HG02885 (cell line): ENCODE measurements around the gene ELMOD3.
A peak's percentile ranks its signal among the peaks of the same experiment; 100 is the strongest.
"Not testable (repeated sequence)": the region's sequence is repeated elsewhere in the genome, so short reads cannot be mapped to it uniquely, and the experiment has no call there.

Experiments
- ATAC-seq: cut with Tn5 transposase; IDR thresholded peaks from one replicate; pipeline ENCODE4 v1.9.1; 2021; ENCODE audit warnings: mild to moderate bottlenecking; ENCODE audit not compliant: unreplicated experiment, poor library complexity

ELMOD3 gene

DNA sequence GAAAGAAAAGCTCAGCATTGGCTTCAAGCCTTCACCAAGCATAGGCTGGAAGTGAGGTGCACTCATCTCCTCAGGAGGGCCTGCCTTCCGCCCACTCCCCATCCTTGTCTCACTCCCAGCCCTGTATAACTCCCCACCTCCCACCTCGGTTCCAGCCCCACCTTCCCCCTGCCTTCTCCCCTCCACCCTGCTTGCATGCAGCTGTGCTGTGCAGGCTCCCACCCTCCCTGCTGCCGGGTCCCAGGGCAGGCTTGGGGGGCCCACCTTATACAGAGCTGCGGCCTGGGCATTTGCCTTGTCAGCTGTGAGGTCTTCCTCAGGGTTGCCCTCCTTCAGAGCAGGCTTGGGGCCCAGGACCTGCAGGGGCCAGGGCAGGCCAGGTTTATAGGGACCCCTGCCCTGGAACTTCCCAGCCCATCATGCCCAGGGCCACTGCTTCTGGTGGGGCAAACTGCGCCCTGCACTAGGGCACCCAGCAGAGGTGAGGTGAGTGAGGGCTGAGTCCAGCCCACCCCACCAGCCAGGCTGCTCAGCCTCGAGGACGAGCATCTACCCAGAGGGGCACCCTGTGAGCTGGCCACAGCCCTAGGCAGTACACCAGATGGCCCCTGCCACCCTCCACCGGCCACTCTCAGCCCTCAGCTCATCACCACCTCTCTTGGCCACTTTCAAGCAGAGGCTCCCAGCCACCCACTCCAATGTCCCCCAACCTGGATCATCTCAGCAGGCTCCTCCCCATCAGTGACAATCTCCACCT lies 44.0 kb downstream of the ELMOD3 start:
- ATAC-seq, result no peak

DNA sequence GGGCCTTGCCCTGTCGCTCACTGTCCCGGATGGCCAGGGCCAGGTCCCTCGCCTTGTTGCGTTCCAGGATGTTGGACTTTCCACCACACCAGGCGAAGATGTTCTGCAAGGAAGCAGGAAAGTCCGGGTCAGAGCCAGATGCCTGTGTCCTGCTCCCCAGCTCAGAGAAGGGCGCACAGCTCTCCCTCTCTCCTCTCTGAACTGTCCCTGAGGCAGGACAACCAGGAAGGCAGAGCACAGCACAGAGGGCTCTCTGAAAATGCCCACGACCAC lies 44.5 kb downstream of the ELMOD3 start:
- no peak for ATAC-seq

DNA sequence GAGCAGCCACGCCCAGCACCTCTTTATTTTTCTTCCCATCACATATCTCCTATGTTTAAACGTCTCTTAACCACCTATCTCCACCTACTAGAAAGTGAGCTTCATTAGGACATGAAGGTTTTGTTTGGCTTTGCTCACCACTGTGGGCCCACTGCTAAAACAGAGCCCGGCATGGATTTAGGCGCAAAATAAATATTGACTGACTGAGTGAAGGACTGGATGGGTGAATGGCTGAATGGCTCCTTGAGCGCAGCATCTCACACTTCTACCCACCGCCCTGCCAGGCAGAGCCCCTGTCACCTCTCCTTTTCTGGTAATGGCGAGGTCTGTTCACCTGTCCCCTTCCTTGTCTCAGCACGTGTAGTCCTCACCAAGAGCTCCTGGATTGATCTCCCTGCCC lies 45.5 kb downstream of the ELMOD3 start:
- ATAC-seq, result no peak

DNA sequence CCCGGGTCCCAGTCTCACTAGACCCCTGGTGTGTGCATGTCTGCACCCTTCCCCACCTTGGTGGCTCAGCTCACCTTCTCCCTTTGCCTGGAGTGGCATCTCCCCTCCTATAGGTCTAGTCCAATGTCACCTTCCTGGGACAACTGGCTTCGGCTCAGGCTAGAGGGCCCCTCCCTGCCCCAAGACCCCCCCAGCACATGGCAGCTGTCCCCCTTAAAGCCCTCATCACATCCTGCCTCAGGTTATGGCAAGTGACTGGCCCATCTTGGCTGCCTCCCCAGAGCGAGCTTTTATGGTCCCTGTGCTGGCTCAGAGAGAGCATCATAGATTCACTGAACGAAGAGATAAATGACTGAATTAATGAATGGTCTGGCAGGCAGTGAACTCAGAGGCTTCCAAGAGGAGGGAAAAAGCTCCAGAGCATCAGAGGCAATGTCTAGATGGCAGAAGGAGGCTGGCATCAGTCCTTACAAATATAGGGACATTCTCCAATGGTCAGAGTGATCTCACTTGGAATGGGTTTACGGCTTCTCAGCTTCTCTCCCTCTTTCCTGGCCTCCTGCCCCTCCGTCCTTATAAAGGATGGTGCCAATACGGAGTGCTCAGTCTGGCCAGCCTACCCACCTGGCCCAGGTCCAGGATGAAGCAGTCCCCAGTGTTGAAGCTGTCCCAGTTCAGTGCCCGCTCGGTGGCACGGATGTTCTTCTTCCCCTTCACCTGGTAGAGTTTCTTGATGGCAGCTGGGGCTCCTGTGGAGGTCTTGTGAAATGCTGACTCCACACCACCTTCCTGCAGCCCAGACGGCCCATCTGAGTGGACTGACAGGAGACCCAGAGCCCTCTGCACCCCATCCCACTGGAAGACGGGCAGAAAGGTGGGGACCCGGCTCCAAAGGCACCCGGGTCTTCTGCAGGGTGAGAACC lies 46.2 kb downstream of the ELMOD3 start:
- no peak for ATAC-seq

DNA sequence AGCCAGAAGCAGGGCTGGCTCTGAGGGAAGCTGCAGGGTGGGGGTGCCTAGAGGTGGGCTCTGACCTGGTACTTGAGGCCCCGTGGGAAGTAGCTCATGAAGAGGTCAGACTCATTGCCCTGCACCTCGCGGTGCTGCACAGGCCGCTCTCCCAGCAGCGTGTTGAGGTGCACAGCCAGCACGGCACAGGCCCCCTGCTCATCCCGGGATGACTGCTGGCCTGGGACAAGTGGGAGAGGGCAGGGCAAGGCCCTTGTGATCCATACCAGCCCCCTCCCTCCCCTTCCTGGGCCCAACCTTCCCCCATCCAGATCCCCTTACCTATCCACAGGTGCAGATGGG lies 46.9 kb downstream of the ELMOD3 start:
- ATAC-seq, result no peak

DNA sequence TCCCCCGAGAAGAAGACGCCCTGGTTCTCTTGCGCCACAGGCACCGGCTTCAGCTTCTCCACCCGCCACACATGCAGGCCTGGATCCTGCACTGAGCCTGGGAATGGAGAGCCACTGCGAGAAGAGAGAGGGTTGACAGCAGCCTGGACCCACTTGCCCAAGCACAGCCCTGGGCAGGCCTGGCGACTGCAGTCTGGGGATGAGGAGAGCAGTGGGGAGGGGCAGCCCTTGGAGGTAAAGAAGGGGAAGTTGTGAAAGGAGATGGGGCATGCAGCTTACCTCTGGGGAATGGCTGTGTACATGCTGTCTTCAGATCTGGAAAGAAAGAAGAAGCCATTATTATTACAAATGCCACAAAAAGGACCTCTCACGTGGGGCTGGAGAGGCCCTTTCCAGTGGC lies 47.3 kb downstream of the ELMOD3 start:
- ATAC-seq, result no peak

DNA sequence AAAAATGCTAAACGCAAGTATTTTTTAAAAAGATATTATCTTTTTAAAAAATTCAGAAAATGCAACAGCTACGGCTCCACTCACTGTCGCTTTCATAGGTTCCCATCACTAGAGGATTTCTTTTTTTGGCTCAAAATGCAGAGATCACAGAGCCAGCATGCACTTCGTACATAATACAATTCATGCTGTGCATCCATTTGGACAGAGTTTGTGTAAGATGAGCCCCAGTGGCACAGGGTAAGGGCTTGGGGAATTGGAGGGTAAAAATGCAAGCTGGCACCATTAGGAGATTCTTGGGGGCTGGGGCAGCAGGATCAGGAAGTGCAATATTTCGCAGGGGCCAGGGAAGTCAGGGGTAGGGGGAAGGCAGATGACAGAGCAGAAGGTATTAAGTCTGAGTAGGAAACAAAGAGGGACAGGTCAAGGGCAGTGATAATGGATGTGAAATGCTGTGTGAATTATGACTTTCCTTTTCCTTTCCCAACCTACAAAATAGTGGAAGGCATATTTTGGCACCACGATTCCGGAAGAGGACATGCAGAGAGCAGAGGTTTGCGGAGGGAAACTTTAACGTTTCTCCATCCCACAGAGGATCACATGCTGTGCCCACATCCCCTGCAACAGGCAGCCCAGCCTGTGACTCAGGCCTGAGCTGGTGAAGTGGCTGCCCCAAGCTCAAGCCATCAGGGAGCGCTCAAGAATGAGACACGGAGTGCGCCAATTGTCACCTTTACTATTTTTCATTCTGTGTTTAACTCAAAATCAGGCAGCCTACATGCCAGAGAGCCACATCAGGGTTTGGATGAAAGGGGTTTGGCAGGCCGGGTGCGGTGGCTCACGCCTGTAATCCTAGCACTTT lies 50.9 kb downstream of the ELMOD3 start:
- no peak for ATAC-seq

DNA sequence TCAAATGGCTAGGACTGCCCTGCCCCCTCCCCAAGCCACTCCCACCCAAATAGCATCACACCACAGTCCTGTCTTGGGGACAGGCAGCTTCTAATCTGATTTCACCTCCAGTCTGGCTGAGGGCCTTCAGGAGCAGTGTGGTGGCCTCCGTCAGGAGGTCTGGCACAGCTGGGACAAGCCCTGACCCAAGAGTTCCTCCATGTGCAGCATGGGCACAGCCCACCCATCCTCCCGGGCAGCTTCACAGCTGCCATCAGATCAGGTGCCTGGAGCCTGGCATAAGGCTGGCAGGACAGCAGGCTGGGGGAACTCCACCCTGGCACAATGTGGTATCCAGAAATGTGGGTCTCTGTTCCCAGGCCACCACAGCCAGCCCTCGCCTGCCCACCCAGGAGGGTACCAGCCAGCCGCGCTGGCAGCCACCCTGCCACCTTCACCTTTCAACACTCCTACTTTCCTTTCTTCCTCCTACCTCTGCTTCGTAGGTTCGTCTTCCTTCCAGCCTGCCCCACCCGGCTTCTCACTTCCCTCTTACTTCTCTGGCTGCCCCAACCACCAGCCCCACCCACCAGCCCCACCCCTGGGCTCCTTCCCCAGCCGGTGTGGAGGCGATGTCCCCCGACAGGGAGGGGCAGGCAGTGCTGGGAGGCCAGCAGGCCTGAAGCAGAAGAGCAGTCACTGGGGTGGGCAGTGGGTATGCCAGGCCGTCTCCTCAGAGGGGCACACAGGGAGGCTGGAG lies 55.4 kb downstream of the ELMOD3 start, which contains the start of gene CAPG:
Gene CAPG (minus strand): TSS at position 522 of the 739 bp plus-strand sequence. CDS start 8,221 bp downstream, outside the sequence.
- ATAC-seq, result peak; percentile 81

DNA sequence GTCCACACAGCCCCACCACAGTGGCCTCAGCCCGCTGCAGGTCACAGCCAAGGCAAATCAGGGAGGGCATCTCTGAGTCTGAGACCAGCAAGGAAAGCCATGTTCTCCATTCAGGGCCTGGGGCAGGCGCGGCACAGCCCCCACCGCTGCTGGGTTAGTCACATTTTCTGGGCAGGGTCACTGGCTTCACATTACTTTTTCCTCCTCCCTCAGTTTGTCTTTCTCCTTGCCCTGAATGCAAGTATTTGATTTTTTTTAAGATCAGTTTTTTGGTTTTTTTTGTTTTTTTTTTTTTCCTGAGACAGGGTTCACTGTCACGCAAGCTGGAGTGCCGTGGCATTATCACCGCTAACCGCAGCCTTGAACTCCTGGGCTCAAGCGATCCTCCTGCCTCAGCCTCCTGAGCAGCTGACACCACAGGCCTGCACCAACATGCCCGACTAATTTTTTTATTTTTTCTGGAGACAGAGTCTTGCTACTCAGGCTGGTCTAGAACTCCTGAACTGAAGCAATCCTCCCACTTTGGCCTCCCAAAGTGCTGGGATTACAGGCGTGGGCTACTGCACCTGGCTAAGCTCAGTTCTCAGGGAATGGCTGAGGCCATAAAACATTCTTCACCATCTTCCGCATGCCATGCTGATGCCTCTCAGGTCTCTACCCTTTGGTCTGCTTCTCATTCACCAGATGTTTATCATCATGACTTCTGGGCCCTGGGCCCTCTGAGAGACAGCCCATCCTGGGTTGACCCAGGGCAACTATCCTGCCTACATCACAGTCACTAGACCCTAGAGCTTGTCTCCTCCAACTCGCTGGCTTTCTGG lies 56.2 kb downstream of the ELMOD3 start:
- no peak for ATAC-seq

DNA sequence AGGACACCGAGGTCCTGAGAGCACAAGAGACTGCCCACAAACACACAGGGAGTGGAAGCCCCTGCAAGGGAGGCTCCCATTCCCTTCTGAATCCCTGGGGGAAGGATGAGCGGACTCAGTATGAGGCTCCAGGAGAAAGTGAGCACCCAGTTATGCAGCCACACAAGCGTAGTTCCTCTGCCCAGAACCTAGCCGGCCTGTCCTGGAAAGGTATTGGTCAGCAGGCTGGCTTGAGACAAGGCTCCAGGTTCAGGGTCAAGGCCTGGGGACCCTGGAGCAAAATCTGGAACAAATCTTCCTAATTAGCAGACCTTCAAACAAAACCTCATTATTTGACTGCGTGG lies 56.8 kb downstream of the ELMOD3 start:
- ATAC-seq, result no peak

DNA sequence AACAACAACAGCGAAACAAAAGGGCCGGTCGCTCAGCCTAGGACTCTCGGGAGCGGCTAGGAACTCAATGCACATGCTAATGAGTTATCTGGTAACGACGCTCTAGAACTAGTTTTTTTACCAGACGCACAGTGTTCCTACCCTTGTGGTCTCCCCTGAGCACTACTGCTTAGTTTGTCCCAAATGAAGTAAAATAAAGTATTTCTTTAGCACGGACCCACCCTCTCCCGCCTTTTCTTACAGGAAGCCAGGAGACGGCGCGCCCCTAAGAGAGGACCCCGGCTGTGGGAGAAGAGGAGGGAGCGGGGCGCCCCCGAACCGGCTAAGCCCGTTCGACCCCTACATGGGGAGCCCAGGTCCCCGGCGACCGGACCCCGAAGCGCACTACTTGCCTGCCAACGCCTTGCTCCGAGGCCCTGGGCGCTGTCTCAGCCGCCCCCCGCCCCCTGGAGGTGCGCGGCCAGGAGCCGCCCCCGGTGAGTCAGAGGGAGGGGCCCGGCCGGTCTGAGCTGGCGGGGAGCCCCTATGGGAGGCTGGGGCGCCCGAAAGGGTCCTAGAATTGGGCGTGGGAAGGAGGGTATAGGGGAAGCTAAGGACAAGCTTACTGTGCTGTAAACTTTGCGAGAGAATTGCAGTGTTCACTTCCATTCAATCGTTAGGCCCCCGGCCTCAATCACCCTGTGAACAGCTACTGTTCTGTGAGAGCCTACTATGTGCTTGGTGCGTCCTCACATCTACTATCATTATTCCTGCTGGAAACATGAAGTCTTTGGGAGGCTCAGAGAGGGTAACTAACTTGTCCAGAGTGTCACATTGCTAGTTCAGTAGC lies 59.2 kb downstream of the ELMOD3 start:
- ATAC-seq, result no peak

DNA sequence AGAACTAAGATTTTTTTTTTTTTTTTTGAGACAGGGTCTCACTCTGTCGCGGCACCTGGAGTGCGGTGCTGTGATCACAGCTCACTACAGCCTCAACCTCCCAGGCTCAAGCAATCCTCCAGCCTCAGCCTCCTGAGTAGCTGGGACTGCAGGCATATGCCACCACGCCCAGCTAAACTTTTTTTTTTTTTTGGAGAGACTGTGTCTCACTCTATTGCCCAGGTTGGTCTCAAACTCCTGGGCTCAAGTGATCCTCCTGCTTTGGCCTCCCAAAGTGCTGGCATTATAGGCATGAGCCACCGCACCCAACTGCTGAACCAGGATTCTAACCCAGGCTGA lies 59.8 kb downstream of the ELMOD3 start:
- ATAC-seq, result not testable (repeated sequence)

DNA sequence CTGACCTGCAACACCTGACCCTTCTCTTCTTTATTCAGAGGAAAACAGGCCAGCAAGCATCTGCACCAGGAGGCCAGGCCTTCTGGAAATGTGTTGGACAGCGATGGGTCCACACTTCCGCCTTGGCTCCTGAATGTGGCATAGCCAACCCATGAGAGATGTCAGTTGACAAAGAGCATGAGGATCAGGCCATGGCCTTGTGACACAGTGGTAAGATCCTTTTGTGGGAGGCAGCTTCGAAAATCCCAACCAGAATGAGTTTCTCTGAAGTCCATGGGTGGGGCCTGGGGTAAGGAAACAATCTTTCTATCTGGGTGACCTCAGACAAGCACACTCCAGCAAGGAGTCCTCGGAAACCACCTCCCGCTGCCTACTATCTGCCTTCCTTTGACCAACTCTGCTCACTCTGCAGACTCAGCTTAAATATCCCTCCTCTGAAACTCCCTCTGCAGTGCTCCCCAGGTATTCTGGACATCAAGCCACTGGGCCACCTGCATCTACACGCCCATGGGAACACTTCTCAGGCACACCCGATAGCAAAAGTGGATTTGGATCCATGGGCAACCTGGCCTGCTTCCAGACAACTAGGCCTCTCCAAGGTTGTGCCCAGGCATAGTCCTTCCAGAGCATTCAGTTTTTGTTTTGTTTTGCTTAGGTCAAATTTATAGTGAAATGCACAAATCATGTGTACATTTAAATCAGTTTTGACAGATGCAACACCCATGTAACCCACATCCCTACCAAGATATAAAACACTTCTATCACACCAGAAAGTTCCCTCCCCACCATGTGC lies 60.4 kb downstream of the ELMOD3 start:
- no peak for ATAC-seq

DNA sequence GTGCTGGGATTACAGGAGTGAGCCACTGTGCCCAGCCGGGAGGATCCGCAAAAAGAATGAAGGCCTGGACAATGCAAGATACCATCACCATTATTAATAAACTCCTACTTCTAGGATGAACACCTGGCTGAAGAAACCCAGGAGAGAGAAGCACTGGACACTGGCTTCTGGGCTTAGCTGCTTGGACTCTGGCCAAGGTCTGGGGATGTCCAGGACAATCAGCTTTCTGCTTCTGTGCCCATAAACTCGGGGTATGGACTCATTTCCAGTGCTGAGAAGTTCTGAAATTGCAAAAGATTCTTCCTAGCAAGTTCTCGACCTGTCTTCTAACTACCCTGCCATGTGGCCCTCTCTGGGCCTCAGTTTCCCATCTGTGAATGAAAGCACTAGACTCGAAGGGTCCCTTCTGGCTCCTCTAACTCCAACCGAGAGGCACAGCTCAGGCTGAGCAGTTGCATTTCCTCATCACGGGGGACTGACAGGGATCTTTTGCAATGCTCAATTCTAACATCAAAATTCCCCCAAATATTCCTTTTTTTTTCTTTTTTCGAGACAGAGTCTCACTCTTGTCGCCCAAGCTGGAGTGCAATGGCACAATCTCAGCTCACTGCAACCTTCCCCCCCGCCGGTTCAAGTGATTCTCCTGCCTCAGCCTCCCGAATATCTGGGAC lies 61.5 kb downstream of the ELMOD3 start:
- ATAC-seq, result no peak

DNA sequence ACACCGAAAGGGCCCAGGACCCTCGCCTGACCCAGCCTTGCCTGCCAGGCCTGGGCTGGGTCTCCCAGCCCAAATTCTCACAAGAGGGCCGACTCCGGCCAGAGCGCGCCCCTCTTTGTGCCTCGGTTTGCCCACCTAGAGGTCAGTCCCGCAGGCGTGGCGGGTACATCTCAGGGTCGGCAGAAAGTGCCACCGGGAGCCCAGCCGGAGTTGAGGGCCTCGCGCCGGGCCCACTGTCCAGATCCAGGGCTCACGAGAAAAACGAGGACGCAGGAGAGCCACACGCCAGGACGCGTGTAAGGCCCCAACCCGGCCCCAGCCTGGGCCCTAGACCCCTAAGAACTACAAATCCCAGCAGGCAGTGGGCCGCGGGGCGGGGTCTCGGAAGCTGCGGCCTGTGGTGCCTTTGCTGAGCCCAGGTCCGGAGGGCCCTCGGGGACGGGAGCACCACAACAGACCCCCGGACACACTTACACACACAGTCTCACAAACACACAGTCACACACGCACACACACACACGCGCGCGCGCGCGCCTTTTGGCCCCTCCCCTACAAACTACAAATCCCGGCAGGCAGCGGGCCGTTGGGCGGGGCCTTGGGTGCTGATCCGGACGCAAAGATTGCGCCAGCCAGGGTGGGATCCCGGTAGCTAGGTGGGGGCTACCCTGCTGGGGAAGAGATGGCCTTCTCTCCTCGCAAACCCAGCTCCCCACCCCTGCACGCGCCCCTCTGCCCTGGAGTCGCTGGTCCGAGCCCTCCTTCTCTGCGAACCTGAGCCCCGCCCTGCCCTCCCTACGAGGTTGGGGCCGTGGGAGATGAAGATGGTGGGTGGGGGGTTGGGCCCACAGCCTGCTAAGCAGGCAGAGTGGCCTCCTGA lies 63.8 kb downstream of the ELMOD3 start, which contains the start of gene SH2D6:
Gene SH2D6 (plus strand): TSS at position 583 of the 877 bp plus-strand sequence. CDS start 10,752 bp downstream, outside the sequence.
- peak; percentile 85 for ATAC-seq

DNA sequence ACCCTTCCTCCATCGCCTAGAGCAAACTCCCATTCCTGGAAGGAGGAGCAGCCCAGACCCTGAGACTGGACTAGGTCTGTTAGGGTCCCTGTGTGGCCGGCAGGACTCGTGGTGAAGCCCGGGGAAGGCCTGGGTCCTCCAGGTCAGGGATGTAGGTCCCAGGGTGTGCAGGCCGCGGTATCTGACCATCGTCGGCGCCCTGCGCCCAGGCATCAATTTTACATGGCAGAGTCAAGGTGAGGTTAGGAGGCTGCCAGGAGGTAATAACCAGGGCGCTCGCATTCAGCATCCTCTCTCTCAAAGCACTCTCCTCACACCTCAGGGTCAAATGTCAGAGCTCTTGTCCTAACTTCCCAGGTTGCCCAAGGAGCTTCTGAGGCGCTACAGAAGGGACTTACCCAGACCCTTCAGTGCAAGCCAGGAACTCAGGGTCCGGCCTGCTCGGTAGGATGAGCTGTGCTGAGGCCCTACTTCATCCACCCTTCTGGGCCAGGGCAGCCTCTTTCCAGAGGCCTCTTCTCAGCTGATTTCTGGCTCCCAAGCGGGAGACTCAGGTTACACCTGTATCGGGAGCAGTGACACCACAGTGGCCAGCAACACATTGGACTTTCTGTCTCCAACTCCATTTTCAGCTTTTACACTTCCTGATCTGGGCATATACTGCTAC lies 64.6 kb downstream of the ELMOD3 start:
- ATAC-seq, result no peak
